GM12878 (cell line): ENCODE data around the gene SLC25A39. TPM values are rescaled to one million over a fixed set of nuclear protein-coding genes. Genes with fewer than 3 reads are reported as not detected.
A peak's percentile ranks its signal among the peaks of the same experiment; 100 is the strongest.
"Not testable (repeated sequence)": the region's sequence is repeated elsewhere in the genome, so short reads cannot be mapped to it uniquely, and the experiment has no call there.

Experiments used
- ATAC-seq: fragments of 200-7000 bp; cut with Tn5 transposase; 3 replicates; pipeline ENCODE4 v1.9.1; 2020; ENCODE audit warnings: mild to moderate bottlenecking, moderate library complexity
- BruUV-seq: library from RNA; stranded (reverse); fragments of 400-500 nt; replicated peaks from 2 replicates; lab custom pipeline; 2021; lab: Mats Ljungman, UMichigan
- CTCF ChIA-PET: fragments of 300-600 bp; sonication (Branson Sonifier 250); formaldehyde crosslinking; extraction: SDS; loops from one replicate; lab custom pipeline; 2021; ENCODE audit warnings: inconsistent platforms; lab: Yijun Ruan, JAX
- POLR2A ChIA-PET: fragments of 350-600 bp; formaldehyde crosslinking; extraction: SDS; loops from one replicate; lab custom pipeline; 2021; ENCODE audit warnings: inconsistent platforms; lab: Charles Lee
- RAD21 ChIA-PET: fragments of 300-600 bp; sonication (Branson Sonifier 250); formaldehyde crosslinking; loops from one replicate; lab custom pipeline; 2023; ENCODE audit warnings: antibody characterized with exemption; ENCODE audit not compliant: unreplicated experiment; lab: Charles Lee
- SMC1A ChIA-PET: fragments of 300-600 bp; sonication (Branson Sonifier 250); formaldehyde crosslinking; loops from one replicate; lab custom pipeline; 2023; ENCODE audit not compliant: unreplicated experiment, uncharacterized antibody; lab: Charles Lee
- DNase-seq: peaks from one replicate; pipeline ENCODE4 v3.0.0-alpha.2; 2011; ENCODE audit warnings: low read depth, low spot score
- FAIRE-seq: peaks from 3 replicates; lab custom pipeline; 2011; peaks lifted over from hg19 to GRCh38; lab: Jason Lieb, UNC
- H2AFZ ChIP-seq: 2 replicates; pipeline ENCODE4 v1.6.0; 2011; ENCODE audit warnings: low read depth, low read length, control low read depth; ENCODE audit not compliant: control insufficient read depth
- H3K27ac ChIP-seq: 2 replicates; pipeline ENCODE4 v1.5.1; 2011; ENCODE audit warnings: control low read depth; ENCODE audit not compliant: control insufficient read depth, insufficient read depth
- H3K27me3 ChIP-seq, 2 experiments: replicated peaks in 1 of 2; 2 replicates each; pipeline versions ENCODE4 v1.6.0 to v1.6.1; 2011; ENCODE audit warnings: low read length in 1 of 2; ENCODE audit not compliant: control insufficient read depth in 2 of 2, insufficient read depth in 2 of 2
- H3K36me3 ChIP-seq, 2 experiments: 2 replicates each; pipeline ENCODE4 v1.5.1; 2011; ENCODE audit warnings: low read length in 1 of 2; ENCODE audit not compliant: control insufficient read depth in 2 of 2, insufficient read depth in 2 of 2
- H3K4me1 ChIP-seq: 2 replicates; pipeline ENCODE4 v1.6.1; 2011; ENCODE audit warnings: mild to moderate bottlenecking, low read length, moderate library complexity, mixed read lengths; ENCODE audit not compliant: control insufficient read depth, insufficient read depth
- H3K4me2 ChIP-seq: 2 replicates; pipeline ENCODE4 v1.6.0; 2011; ENCODE audit warnings: control low read depth; ENCODE audit not compliant: control insufficient read depth, insufficient read depth
- H3K4me3 ChIP-seq: fragments of 200-600 bp; sonication (generic); 2 replicates; pipeline ENCODE4 v1.5.1; 2016
- H3K79me2 ChIP-seq: 2 replicates; pipeline ENCODE4 v1.6.0; 2011; ENCODE audit warnings: low read length; ENCODE audit not compliant: control insufficient read depth, insufficient read depth
- H3K9ac ChIP-seq: 2 replicates; pipeline ENCODE4 v1.8.0; 2011; ENCODE audit warnings: low read length, control low read depth, mixed read lengths; ENCODE audit not compliant: control insufficient read depth, insufficient read depth
- H3K9me3 ChIP-seq: replicated peaks from 3 replicates; pipeline ENCODE4 v1.5.1; 2011; ENCODE audit warnings: mild to moderate bottlenecking, low read length; ENCODE audit not compliant: control insufficient read depth, insufficient read depth
- H4K20me1 ChIP-seq: 2 replicates; pipeline ENCODE4 v1.6.0; 2011; ENCODE audit not compliant: control insufficient read depth, insufficient read depth
- ASH2L ChIP-seq: fragments of 300-600, 200-600 bp; sonication (generic); IDR thresholded peaks from 2 replicates; pipeline ENCODE4 v1.6.1; 2017; ENCODE audit warnings: low read depth, mild to moderate bottlenecking, borderline replicate concordance
- BHLHE40 ChIP-seq, 2 experiments: fragments of 450-650 bp in 1 of 2; IDR thresholded peaks; 2 replicates each; pipeline ENCODE4 v1.6.1; 2011 to 2017; ENCODE audit warnings: low read depth in 2 of 2, borderline replicate concordance in 1 of 2, improper control_type of control experiment in 1 of 2, low read length in 1 of 2, mild to moderate bottlenecking in 1 of 2
- CBX3 ChIP-seq: fragments of 200-600 bp; sonication (generic); IDR thresholded peaks from 2 replicates; pipeline ENCODE4 v1.6.1; 2016; ENCODE audit warnings: low read depth, borderline replicate concordance
- CREB1 ChIP-seq: IDR thresholded peaks from 2 replicates; pipeline ENCODE4 v1.6.1; 2012; ENCODE audit warnings: low read depth, mild to moderate bottlenecking, inconsistent platforms
- CTCF ChIP-seq, 3 experiments: IDR thresholded peaks in 2 of 3; conservative IDR thresholded peaks in 1 of 3; 2 replicates each; pipeline ENCODE4 v1.5.1; 2011; ENCODE audit warnings: low read depth in 3 of 3, low read length in 3 of 3, mild to moderate bottlenecking in 3 of 3, control low read depth in 2 of 3, moderate library complexity in 2 of 3, inconsistent platforms in 1 of 3, mixed read lengths in 1 of 3; ENCODE audit not compliant: control insufficient read depth in 2 of 3, insufficient read depth in 1 of 3; ENCODE audit errors: extremely low read depth in 1 of 3
- NFXL1 ChIP-seq: fragments of 450-650 bp; IDR thresholded peaks from 2 replicates; pipeline ENCODE4 v1.6.1; 2017; ENCODE audit warnings: antibody characterized with exemption, mild to moderate bottlenecking, borderline replicate concordance
- PKNOX1 ChIP-seq: fragments of 450-650 bp; IDR thresholded peaks from 2 replicates; pipeline ENCODE4 v1.6.1; 2016; ENCODE audit warnings: mild to moderate bottlenecking
- POU2F2 ChIP-seq: IDR thresholded peaks from 3 replicates; pipeline ENCODE4 v1.6.1; 2011; ENCODE audit warnings: low read depth, mild to moderate bottlenecking, low read length, borderline replicate concordance
- SMC3 ChIP-seq: IDR thresholded peaks from 2 replicates; pipeline ENCODE4 v1.6.1; 2011; ENCODE audit warnings: low read length, improper control_type of control experiment, borderline replicate concordance
- YY1 ChIP-seq: IDR thresholded peaks from 2 replicates; pipeline ENCODE4 v1.6.1; 2011; ENCODE audit warnings: low read depth, mild to moderate bottlenecking, low read length
- ZBTB33 ChIP-seq: fragments of 450-650 bp; IDR thresholded peaks from 2 replicates; pipeline ENCODE4 v1.6.1; 2017; ENCODE audit warnings: mild to moderate bottlenecking
- WGBS: methylation state at CpG from one replicate; pipeline ENCODE4 v1.1.6; 2016; ENCODE audit warnings: low lambda C conversion rate; ENCODE audit not compliant: insufficient replicate concordance, insufficient coverage; ENCODE audit errors: missing lambda C conversion rate; 5-methylcytosine and 5-hydroxymethylcytosine counted together
- in situ Hi-C: fragments of 300-500 bp; cut with MboI; formaldehyde crosslinking; loops from 9 replicates; pipeline ENCODE4 v1.14.3; 2018; ENCODE audit warnings: mixed read lengths
- intact Hi-C: fragments of 100-400 bp; cut with micrococcal nuclease; formaldehyde crosslinking; loops from one replicate; pipeline ENCODE4 v1.14.2; 2022; ENCODE audit not compliant: unreplicated experiment
- polyA plus RNA-seq, 11 experiments: library from polyadenylated mRNA; depleted of rRNA in 4 of 11; unstranded in 6 of 11; stranded (reverse) in 5 of 11; fragments of >200 nt; fragmentation: Nextera tagmentation in 4 of 11; fragmentation: Illumina TruSeq in 1 of 11; extraction: Ambion mirVana in 4 of 11; extraction: Trizol in 1 of 11; gene quantifications; 1 replicate in 1 of 11; 2 replicates in 10 of 11; pipeline versions ENCODE4 v1.2.1 to v1.2.3, GENCODE V29; 2011 to 2016; ENCODE audit warnings: inconsistent platforms in 2 of 11, missing spikeins in 2 of 11, low read depth in 1 of 11
- total RNA-seq, 4 experiments: library from RNA; depleted of rRNA in 3 of 4; stranded (reverse); fragments of >200 nt in 3 of 4; fragmentation: Illumina TruSeq in 1 of 4; extraction: Trizol in 1 of 4; gene quantifications; 2 replicates each; pipeline versions ENCODE4 v1.2.1 to v1.2.3, GENCODE V29; 2013 to 2021

SLC25A39 gene
- total and polyA plus RNA-seq, 10 of the 15 experiments (the other 5 are each of a cell fraction or from before 2014, with no cell fraction given): 3.5 to 270 (median 150) TPM

- TF ChIP-seq PKNOX1 (peak; percentile 85), POU2F2 (peak; percentile 77; the same call in 1 of the 3 replicates), SMC3 (peak; percentile 81), ASH2L (no peak), CTCF (IDR thresholded peaks at IDR 0.05 in 2 of 3, conservative IDR thresholded peaks at IDR 0.05 in 1 of 3; ENCODE audit: control insufficient read depth in 2 of 3, extremely low read depth in 1 of 3, insufficient read depth in 1 of 3, low read depth in 3 of 3, low read length in 3 of 3) (peak; percentile 69 to 85 (median 84)), BHLHE40 (IDR thresholded peaks at IDR 0.05; ENCODE audit: borderline replicate concordance in 1 of 2, low read depth in 2 of 2, low read length in 1 of 2) (peak; percentile 66 to 73; a peak in 2 of 4 replicates), NFXL1 (no peak), YY1 (peak; percentile 72), ZBTB33 (no peak), CREB1 (0 out of 2 replicates have a peak, but pooled peaks have one; percentile 34), CBX3 (no peak)
- TF ChIP-seq, all 136 proteins: peak for 13
Observed at GRCh38 chr17:44331249-44331760, 6.7 kb upstream of the SLC25A39 start (continued).

- intact Hi-C loops, BruUV-seq, H3K9ac ChIP-seq, in situ Hi-C loops, H3K4me3 ChIP-seq, DNase-seq, ATAC-seq, H3K36me3 ChIP-seq, H2AFZ ChIP-seq, FAIRE-seq, H4K20me1 ChIP-seq, H3K9me3 ChIP-seq, H3K79me2 ChIP-seq, H3K4me2 ChIP-seq, H3K27ac ChIP-seq, H3K27me3 ChIP-seq: not testable (repeated sequence)
- 86% methylated on average over 5 of the region's 5 CpGs for WGBS
- RAD21 ChIA-PET: interaction anchor here (0.7 to 4.4 kb wide), 10 partner anchors 15 to 230 kb away, joined by 3 to 46 read pairs (median 6); partner anchors contain the start of gene GRN
- peaks cover 14% of the 10 kb centered on the region for H3K4me1 ChIP-seq
- SMC1A ChIA-PET: interaction anchor here (0.6 to 4.3 kb wide), 12 partner anchors 12 to 386 kb away, joined by 3 to 38 read pairs (median 4); partner anchors contain the start of gene GRN
- CTCF ChIA-PET: interaction anchor here (0.9 to 9.1 kb wide), 17 partner anchors 16 to 405 kb away, joined by 3 to 154 read pairs (median 5); partner anchors contain the start of gene GRN
- POLR2A ChIA-PET: interaction anchor here (0.6 to 2.6 kb wide), 4 partner anchors 17 to 547 kb away, joined by 3 to 10 read pairs (median 5); no protein-coding TSS in a partner anchor
Observed at GRCh38 chr17:44330263-44330662, 5.6 kb upstream of the SLC25A39 start.
